ENCODE data around the gene STX4.

The STX4 gene

GRCh38 chr16:31023252-31023602 lies 10.1 kb upstream of the STX4 start:
- no peak for TF ChIP-seq CTCF (IDR thresholded peaks at IDR 0.05; ENCODE audit: insufficient read depth, low read depth, low read length, missing control alignments)
- no peak for DNase-seq (ENCODE audit: low read depth)
- H3K4me3 ChIP-seq (ENCODE audit: low read depth, low read length): no peak overlapping the region

- H3K4me3 ChIP-seq (ENCODE audit: low read depth, low read length): no peak overlapping the region
- no peak for TF ChIP-seq CTCF (IDR thresholded peaks at IDR 0.05; ENCODE audit: insufficient read depth, low read depth, low read length, missing control alignments)
- DNase-seq (ENCODE audit: low read depth): no peak
Observed at GRCh38 chr16:31023627-31024226, 9.6 kb upstream of the STX4 start.

- TF ChIP-seq CTCF (IDR thresholded peaks at IDR 0.05; ENCODE audit: insufficient read depth, low read depth, low read length, missing control alignments): no peak
- no peak for DNase-seq (ENCODE audit: low read depth)
- H3K4me3 ChIP-seq (ENCODE audit: low read depth, low read length): no peak overlapping the region
Observed at GRCh38 chr16:31025339-31025738, 8.0 kb upstream of the STX4 start.

- no peak overlapping the region for H3K4me3 ChIP-seq (ENCODE audit: low read depth, low read length)
- no peak for DNase-seq (ENCODE audit: low read depth)
- no peak for TF ChIP-seq CTCF (IDR thresholded peaks at IDR 0.05; ENCODE audit: insufficient read depth, low read depth, low read length, missing control alignments)
Observed at GRCh38 chr16:31029272-31029671, 4.1 kb upstream of the STX4 start.

GRCh38 chr16:31031276-31031675 lies 2.1 kb upstream of the STX4 start:
- DNase-seq (ENCODE audit: low read depth): no peak
- no peak overlapping the region for H3K4me3 ChIP-seq (ENCODE audit: low read depth, low read length)
- TF ChIP-seq CTCF (IDR thresholded peaks at IDR 0.05; ENCODE audit: insufficient read depth, low read depth, low read length, missing control alignments): no peak

GRCh38 chr16:31033709-31034492 lies 543 bp downstream of the STX4 start:
- H3K4me3 ChIP-seq (ENCODE audit: low read depth, low read length): peak overlapping the region; percentile 92
- DNase-seq (ENCODE audit: low read depth): peak; percentile 85
- TF ChIP-seq CTCF (IDR thresholded peaks at IDR 0.05; ENCODE audit: insufficient read depth, low read depth, low read length, missing control alignments): no peak

Measured in GM12865 (cell line).